ENCODE data around the gene GNAO1.

GRCh38 chr16:56206951-56207350 lies 15.7 kb downstream of the GNAO1 start:
- TF ChIP-seq BHLHE40 (IDR thresholded peaks at IDR 0.05; ENCODE audit: borderline replicate concordance) (no peak), ARNT (IDR thresholded peaks at IDR 0.05) (no peak), SUZ12 (IDR thresholded peaks at IDR 0.05) (no peak), FOXA1 (IDR thresholded peaks at IDR 0.05) (no peak), CTBP1 (IDR thresholded peaks at IDR 0.05; ENCODE audit: borderline replicate concordance) (no peak), ELF4 (IDR thresholded peaks at IDR 0.05) (no peak), LEF1 (IDR thresholded peaks at IDR 0.05; ENCODE audit: borderline replicate concordance) (no peak), FOXM1 (IDR thresholded peaks at IDR 0.05; ENCODE audit: borderline replicate concordance) (no peak), NFRKB (IDR thresholded peaks at IDR 0.05) (no peak), L3MBTL2 (conservative IDR thresholded peaks at IDR 0.05) (no peak)
